Measurements from ENCODE around the gene RAB3C.

DNA sequence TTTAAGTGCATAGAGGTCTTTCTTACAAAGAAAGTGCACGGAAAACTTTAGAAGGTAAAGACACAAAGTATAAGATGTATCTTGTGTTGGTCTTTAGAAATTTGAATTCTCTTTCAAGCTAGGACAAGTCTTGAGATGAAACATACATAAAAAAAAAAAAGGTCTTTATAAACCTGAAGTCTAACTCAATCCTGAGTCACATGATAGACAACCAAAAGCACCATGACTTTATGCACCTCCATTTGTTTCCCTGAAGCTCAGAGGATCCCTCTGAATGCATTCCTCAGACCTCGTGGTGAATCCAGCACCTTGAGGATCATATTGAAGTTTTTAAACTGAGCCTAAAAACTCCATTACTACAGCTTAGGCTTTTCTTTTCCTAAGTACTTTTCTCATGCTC lies 91.8 kb downstream of the RAB3C start:
- TF ChIP-seq, protein P1, sequence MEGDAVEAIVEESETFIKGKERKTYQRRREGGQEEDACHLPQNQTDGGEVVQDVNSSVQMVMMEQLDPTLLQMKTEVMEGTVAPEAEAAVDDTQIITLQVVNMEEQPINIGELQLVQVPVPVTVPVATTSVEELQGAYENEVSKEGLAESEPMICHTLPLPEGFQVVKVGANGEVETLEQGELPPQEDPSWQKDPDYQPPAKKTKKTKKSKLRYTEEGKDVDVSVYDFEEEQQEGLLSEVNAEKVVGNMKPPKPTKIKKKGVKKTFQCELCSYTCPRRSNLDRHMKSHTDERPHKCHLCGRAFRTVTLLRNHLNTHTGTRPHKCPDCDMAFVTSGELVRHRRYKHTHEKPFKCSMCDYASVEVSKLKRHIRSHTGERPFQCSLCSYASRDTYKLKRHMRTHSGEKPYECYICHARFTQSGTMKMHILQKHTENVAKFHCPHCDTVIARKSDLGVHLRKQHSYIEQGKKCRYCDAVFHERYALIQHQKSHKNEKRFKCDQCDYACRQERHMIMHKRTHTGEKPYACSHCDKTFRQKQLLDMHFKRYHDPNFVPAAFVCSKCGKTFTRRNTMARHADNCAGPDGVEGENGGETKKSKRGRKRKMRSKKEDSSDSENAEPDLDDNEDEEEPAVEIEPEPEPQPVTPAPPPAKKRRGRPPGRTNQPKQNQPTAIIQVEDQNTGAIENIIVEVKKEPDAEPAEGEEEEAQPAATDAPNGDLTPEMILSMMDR (conservative IDR thresholded peaks at IDR 0.05 in 1 of 2, IDR thresholded peaks at IDR 0.05 in 1 of 2; ENCODE audit: low read depth in 1 of 2, low read length in 2 of 2), result no peak
- TF ChIP-seq EZH2 (IDR thresholded peaks at IDR 0.05; ENCODE audit: low read length, missing control alignments), result no peak
